Neural cell (in vitro differentiated cells): ENCODE data around the gene MBD4. TPM values are rescaled to one million over a fixed set of nuclear protein-coding genes. Genes with fewer than 3 reads are reported as not detected.

Experiments
- H2AFZ ChIP-seq: fragments of 200-600, 300-800 bp; sonication (generic), shearing (Covaris generic); 2 replicates; pipeline ENCODE4 v1.6.0; 2014; ENCODE audit warnings: low read depth, mild to moderate bottlenecking, antibody characterized with exemption, low read length, moderate library complexity
- H3F3A ChIP-seq: fragments of 200-600 bp; shearing (Covaris generic); 2 replicates; pipeline ENCODE4 v1.6.1; 2016; ENCODE audit warnings: mild to moderate bottlenecking, moderate library complexity, mixed read lengths, antibody characterized with exemption, low read length; ENCODE audit not compliant: insufficient read depth, poor library complexity, severe bottlenecking
- H3K27ac ChIP-seq: fragments of 200-600, 300-800 bp; sonication (generic), shearing (Covaris generic); 2 replicates; pipeline ENCODE4 v1.5.1; 2014; ENCODE audit warnings: mild to moderate bottlenecking, low read length, moderate library complexity
- H3K27me3 ChIP-seq: fragments of 300-800, 200-600 bp; sonication (generic), shearing (Covaris generic); 2 replicates; pipeline ENCODE4 v1.6.0; 2014; ENCODE audit warnings: mild to moderate bottlenecking, low read depth, low read length, moderate library complexity; ENCODE audit not compliant: insufficient read depth
- H3K36me3 ChIP-seq: fragments of 300-800, 200-600 bp; sonication (generic), shearing (Covaris generic); 2 replicates; pipeline ENCODE4 v1.5.1; 2014; ENCODE audit warnings: mild to moderate bottlenecking, antibody characterized with exemption, low read length, moderate library complexity; ENCODE audit not compliant: insufficient read depth
- H3K4me2 ChIP-seq: fragments of 300-800, 200-600 bp; sonication (generic), shearing (Covaris generic); 2 replicates; pipeline ENCODE4 v1.6.0; 2014; ENCODE audit warnings: mild to moderate bottlenecking, low read length
- H3K4me3 ChIP-seq: fragments of 300-800, 200-600 bp; sonication (generic), shearing (Covaris generic); 2 replicates; pipeline ENCODE4 v1.5.1; 2014; ENCODE audit warnings: mild to moderate bottlenecking, low read length, moderate library complexity
- H3K79me2 ChIP-seq: fragments of 200-600 bp; shearing (Covaris generic); replicated peaks from 2 replicates; pipeline ENCODE4 v1.6.0; 2014; ENCODE audit warnings: mild to moderate bottlenecking, low read length, moderate library complexity; ENCODE audit not compliant: insufficient read depth
- H3K9ac ChIP-seq: fragments of 300-800, 200-600 bp; sonication (generic), shearing (Covaris generic); 2 replicates; pipeline ENCODE4 v1.6.1; 2016; ENCODE audit warnings: mild to moderate bottlenecking, low read length, mixed read lengths
- H3K9me2 ChIP-seq: fragments of 200-600 bp; shearing (Covaris generic); 2 replicates; pipeline ENCODE4 v1.6.1; 2016; ENCODE audit warnings: mild to moderate bottlenecking, low read length, mixed read lengths; ENCODE audit not compliant: insufficient read depth
- H3K9me3 ChIP-seq: fragments of 200-600, 300-800 bp; sonication (generic), shearing (Covaris generic); 2 replicates; pipeline ENCODE4 v1.6.1; 2016; ENCODE audit warnings: mild to moderate bottlenecking, mixed run types, low read length, moderate library complexity, mixed read lengths
- H4K20me1 ChIP-seq: fragments of 200-600 bp; shearing (Covaris generic); 2 replicates; pipeline ENCODE4 v1.6.1; 2016; ENCODE audit warnings: mild to moderate bottlenecking, mixed run types; ENCODE audit not compliant: insufficient read depth
- CTCF ChIP-seq: fragments of 450-650 bp; IDR thresholded peaks from 2 replicates; pipeline ENCODE4 v1.5.1; 2014; ENCODE audit warnings: antibody characterized with exemption, mild to moderate bottlenecking, moderate library complexity; ENCODE audit not compliant: poor library complexity, severe bottlenecking
- EP300 ChIP-seq: fragments of 450-650 bp; conservative IDR thresholded peaks from 2 replicates; pipeline ENCODE4 v1.6.1; 2014; ENCODE audit warnings: antibody characterized with exemption, mild to moderate bottlenecking, moderate library complexity; ENCODE audit not compliant: poor library complexity, severe bottlenecking
- MXI1 ChIP-seq: fragments of 450-650 bp; conservative IDR thresholded peaks from 2 replicates; pipeline ENCODE4 v1.6.1; 2014; ENCODE audit warnings: antibody characterized with exemption, mild to moderate bottlenecking; ENCODE audit not compliant: poor library complexity, severe bottlenecking
- RAD21 ChIP-seq: fragments of 450-650 bp; conservative IDR thresholded peaks from 2 replicates; pipeline ENCODE4 v1.6.1; 2014; ENCODE audit warnings: antibody characterized with exemption, mild to moderate bottlenecking, moderate library complexity
- REST ChIP-seq: IDR thresholded peaks from 2 replicates; pipeline ENCODE4 v1.6.1; 2012; ENCODE audit warnings: borderline replicate concordance
- SMC3 ChIP-seq: fragments of 450-650 bp; conservative IDR thresholded peaks from 2 replicates; pipeline ENCODE4 v1.6.1; 2014; ENCODE audit warnings: antibody characterized with exemption, mild to moderate bottlenecking, moderate library complexity; ENCODE audit not compliant: poor library complexity
- TAF1 ChIP-seq: IDR thresholded peaks from 2 replicates; pipeline ENCODE4 v1.6.1; 2012; ENCODE audit warnings: low read depth
- polyA plus RNA-seq: library from polyadenylated mRNA; depleted of rRNA; stranded (reverse); fragments of >200 nt; gene quantifications from 2 replicates; pipeline ENCODE4 v1.2.3, GENCODE V29; 2014

MBD4 gene
- polyA plus RNA-seq, 1 donor from 2014 or later, result 50.0 TPM

- no peak overlapping the region for H3K27ac ChIP-seq
- no peaks in the 10 kb centered on the region for H3F3A ChIP-seq
- H3K36me3 ChIP-seq, result no peaks in the 10 kb centered on the region
- no peak overlapping the region for H3K9ac ChIP-seq
- H3K27me3 ChIP-seq, result no peaks in the 10 kb centered on the region
- no peak for TF ChIP-seq TAF1
- TF ChIP-seq MXI1, result no peak
- no peak for TF ChIP-seq SMC3
- no peak for TF ChIP-seq RAD21
- TF ChIP-seq CTCF, result no peak
- TF ChIP-seq EP300, result no peak
- TF ChIP-seq REST, result no peak
- no peaks in the 10 kb centered on the region for H3K9me2 ChIP-seq
- no peaks in the 10 kb centered on the region for H4K20me1 ChIP-seq
- H3K9me3 ChIP-seq, result no peaks in the 10 kb centered on the region
- H3K4me2 ChIP-seq, result no peak overlapping the region
- no peaks in the 10 kb centered on the region for H3K79me2 ChIP-seq
- H2AFZ ChIP-seq, result no peak overlapping the region
- H3K4me3 ChIP-seq, result no peak overlapping the region
Measured at GRCh38 chr3:129474984-129475804, 35.4 kb upstream of the MBD4 start.

GRCh38 chr3:129473769-129474152, 34.0 kb upstream of the MBD4 start:
- H3K27ac ChIP-seq, result no peak overlapping the region
- no peaks in the 10 kb centered on the region for H3K27me3 ChIP-seq
- TF ChIP-seq REST, result no peak
- TF ChIP-seq SMC3, result no peak
- H4K20me1 ChIP-seq, result no peaks in the 10 kb centered on the region
- H3K9me3 ChIP-seq, result no peaks in the 10 kb centered on the region
- H3F3A ChIP-seq, result no peaks in the 10 kb centered on the region
- H3K36me3 ChIP-seq, result no peaks in the 10 kb centered on the region
- H3K4me2 ChIP-seq, result no peak overlapping the region
- H3K9ac ChIP-seq, result no peak overlapping the region
- no peaks in the 10 kb centered on the region for H3K9me2 ChIP-seq
- H3K4me3 ChIP-seq, result no peak overlapping the region
- no peak overlapping the region for H2AFZ ChIP-seq
- no peaks in the 10 kb centered on the region for H3K79me2 ChIP-seq
